ENCODE measurements around the gene DCP1A.
"Not testable (repeated sequence)": the region's sequence is repeated elsewhere in the genome, so short reads cannot be mapped to it uniquely, and the experiment has no call there.

DCP1A gene

DNA sequence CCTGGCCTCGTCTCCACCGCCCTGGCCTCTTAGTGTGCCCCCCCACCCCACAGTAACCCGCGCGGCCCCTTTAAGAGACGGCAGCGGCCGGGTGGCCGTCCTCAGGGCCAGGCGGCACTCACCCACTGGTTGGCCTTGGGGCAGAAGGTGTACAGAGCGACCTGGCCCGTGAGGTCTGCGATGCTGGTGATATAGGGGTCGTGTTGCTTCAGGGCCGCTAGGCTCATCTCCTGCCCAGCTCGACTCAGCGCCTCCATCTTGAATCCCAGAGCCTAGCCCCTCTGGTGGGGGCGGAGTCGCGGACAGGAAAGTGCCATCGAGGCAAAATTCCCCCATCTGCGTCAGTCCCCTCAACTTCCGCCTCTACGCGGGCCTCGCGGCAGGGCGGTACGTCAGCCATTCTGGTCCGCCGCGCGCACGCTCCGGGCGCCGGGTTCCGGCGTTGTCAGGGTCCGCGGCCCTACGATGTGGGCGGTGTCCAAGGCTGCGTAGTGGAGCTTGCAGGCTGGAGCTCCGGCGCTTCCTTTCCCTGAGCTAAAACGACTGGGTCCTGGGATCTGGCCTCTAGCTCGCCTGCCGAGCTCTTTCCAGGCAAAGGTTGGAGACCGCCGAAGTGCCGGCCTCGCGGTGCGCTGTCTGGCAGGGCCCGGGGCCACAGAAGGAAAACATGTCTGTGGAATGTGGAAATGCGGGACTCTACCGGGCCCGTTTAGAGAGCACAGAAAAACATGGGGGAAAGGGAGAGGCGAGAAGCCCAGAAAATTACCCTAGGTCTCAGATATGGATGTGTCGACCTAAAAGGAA, at the start of gene DCP1A:
DCP1A (minus strand) TSS at position 283 of the 804 bp plus-strand sequence; CDS start at position 257, 26 bp downstream.
- peak; percentile 98 for DNase-seq

DNA sequence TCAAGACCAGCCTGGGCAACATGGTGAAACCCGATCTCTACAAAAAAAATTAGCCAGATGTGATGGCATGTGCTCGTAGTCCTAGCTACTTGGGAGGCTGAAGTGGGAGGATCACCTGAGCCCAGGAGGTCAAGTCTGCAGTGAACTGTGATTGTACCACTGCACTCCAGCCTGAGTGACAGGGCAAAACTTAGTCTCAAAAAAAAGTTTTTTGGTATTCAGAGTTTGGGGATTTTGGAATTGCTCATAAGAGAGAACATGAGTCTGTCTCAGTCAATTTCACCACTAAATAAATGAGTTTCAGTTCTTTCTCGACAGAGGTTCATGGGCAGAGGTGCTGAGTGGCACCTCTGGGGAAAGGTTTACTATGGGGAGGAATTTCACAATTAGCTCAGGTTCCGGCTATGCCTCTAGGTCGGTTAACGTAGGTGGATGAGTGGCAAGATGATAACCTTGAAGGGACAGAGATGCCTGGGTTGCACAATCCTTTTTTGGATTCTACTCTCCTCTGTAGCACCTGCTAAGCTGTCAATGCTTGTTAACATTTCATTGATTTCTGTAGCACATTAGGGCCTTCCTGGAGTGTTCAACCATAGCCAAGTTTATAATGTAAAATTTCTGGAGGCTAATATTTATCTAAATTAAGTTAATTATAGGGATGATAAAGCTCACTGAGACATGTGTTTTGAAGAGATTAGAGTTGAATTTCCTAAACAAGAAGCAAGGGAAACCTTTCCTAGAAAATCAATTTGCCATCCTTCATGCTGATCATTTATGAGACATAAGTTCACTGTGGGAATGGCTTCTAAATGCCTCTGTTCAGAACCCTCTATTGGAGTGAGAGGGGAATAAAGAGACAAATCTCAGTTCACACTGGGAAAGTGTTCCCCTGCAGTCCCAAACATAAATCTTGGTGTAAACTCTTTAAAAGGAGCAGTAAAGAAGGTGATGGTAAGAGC, 37.4 kb upstream of the DCP1A start:
- no peak for DNase-seq

DNA sequence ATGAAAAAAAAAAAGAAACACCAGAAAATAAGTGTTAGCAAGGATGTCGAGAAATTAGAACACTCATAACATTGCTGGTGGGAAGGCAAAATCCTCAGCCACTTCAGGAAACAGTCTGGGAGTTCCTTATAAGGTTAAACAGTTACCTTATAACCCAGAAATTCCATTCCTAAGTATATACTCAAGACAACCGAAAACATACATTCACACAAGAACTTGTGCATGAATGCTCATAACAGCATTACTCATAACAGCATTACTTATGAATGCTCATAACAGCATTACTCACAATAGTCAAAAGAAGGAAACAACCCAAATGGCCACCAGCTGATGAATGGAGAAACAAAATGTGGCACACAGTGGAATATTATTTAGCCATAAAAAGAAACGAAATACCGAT, 34.8 kb upstream of the DCP1A start:
- no peak for DNase-seq

DNA sequence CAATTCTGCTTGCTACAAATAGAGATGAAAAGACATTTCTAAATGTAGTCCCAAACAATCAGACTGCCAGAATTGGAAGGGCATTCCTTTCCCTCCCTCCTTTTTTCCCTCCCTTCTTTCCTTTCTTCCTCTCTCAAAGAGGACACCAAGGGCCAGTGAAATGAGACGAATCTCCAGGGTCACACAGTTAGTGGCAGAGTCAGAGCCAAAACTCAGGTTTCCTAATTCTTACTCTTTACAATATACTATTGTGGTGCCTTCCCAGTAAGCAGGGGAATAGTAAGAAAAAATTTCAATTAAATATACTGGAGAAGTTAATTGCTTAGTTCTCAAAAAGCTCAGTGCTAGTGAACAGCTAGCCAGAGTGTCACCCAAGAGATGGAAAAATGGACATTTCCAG, 33.0 kb upstream of the DCP1A start:
- no peak for DNase-seq

DNA sequence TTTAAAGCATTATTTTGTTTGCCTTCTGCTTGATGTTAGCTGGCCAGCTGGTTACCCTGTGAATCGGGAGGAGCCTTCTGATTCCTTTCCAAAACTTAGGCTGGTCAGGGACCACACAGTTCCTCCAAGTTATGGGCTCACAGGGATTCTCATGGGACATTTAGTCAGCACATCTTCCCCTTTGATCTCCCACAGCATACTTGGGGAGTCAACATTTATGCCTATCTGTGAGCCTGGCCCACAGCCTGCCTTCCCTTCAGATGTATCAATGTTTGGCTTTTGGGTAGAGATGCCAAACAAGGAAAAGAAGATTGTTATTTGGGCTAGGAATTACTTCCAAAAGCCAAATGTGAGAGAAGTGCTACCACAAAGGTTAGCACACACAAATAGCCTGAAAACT, 32.6 kb upstream of the DCP1A start:
- no peak for DNase-seq

DNA sequence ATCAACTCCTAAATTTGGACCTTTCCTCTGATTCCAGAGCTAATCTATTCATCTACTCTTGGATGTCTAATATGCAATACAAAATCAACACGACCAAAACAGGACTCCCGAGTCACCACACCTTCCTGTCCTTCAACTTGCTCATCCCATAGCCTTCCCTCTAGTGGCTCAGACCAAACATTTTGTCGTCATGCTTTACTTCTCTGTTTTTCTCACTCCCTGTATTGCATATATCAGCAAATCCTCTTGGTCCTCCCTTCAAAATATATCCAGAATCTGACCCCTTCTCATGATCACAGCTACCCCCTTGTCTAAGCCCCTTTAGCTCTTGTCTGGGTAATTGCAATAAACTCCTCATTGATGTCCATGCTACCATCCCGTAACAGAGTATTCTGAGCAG, 30.5 kb upstream of the DCP1A start:
- DNase-seq, result peak; percentile 12

DNA sequence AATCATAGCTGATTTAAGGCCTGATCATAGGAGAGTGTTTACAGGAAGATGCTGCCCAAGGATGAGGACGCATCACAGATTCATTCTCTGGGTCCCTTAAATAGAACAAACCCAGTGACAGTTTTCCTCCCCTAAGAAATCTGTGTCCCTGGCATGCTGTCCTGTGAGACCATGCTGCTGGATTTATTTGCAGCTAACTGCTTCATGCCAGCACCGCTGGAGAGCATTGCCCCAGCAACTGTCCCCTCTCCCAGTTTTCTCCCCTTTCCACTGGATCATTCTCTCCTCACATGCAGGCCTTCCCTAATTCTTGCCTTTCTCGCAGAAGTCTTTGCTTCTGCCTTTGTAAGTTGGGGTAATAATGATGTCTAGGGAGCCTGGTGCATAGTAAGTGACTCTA, 29.3 kb upstream of the DCP1A start:
- DNase-seq, result no peak

DNA sequence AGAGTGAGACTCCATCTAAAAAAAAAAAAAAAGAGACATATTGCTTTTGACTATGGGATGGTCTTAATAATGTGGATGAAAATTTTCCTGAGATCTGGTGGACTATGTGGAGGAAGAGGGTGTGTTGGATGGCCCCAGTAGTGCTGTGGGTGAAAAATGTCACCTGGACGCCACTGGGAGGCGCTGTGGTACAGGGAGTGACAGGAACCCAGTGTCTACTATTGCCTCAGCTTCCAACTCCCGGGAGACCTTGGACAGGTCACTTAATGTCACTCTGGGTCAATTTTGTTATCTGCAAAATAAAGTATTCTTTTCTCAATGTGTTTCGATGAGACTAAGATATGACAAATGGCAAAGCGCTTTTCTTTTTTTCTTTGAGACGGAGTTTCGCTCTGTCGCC, 27.7 kb upstream of the DCP1A start:
- DNase-seq, result peak; percentile 85

DNA sequence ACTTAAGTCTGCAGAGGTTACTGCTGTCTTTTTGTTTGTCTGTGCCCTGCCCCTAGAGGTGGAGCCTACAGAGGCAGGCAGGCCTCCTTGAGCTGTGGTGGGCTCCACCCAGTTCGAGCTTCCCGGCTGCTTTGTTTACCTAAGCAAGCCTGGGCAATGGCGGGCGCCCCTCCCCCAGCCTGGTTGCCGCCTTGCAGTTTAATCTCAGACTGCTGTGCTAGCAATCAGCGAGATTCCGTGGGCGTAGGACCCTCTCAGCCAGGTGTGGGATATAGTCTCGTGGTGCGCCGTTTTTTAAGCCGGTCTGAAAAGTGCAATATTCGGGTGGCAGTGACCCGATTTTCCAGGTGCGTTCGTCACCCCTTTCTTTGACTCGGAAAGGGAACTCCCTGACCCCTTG, 23.4 kb upstream of the DCP1A start:
- DNase-seq, result not testable (repeated sequence)

DNA sequence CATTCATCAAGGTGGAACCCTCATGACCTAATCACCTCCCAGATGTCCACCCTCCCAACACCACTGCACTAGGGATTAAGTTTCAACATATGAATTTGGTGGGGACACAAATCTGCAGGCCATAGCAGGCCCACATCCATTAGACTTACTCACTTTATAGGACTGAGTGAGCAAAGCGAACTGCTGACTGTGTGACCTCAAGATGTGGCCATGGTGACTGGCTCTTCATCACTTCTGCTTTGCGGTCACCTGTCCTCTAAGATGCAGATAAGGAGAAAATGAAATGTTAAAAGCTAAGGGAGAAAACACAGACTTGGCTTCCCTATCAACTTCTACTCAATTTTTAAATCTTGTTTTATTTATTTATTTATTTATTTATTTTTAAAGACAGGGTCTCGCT, 14.5 kb upstream of the DCP1A start:
- DNase-seq, result peak; percentile 63

DNA sequence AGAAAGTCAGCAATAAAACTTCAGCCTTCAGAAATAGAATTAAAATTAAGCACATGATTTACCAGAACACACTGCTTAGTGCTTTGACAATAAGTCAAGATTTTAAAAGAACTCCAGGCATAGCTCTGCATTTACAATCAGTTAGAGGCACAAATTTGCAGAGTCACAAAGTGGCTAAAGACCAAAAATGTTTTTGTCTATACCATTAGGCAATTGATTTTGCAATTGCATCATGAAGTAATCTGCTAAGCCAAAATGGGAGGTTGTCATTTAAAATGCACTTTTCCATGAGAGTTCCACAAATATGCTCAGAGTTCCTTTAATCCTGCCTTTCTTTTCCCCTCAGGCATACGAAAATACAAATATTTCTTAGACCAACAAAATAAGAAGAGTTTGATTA, 10.1 kb upstream of the DCP1A start:
- peak; percentile 72 for DNase-seq

DNA sequence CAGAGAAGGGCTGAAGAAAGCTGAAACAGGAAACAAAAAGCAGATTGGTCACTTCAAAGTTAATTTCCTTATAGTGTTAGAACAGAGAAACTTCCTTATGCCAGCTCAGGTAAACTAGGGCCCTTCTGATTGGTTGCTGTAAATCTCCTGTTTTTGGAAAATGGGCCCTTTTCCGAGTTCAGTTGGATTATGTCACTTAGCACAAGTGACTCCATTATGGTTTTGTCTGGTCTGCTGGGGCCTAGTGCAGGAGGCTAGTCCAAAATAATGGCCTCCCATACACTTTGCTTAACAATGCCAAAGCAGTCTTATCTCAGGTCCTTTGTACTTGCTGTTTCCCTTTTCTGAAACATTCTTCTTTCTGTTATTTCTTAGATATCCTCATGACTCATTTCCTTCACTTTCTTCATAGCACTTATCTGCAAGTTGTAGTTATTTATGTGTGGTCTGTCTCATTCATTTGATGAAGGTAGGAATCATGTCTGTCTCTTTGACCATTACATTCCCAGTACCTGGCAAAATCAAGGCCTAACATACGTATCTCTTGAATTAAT, 7.7 kb upstream of the DCP1A start:
- DNase-seq, result peak; percentile 85

DNA sequence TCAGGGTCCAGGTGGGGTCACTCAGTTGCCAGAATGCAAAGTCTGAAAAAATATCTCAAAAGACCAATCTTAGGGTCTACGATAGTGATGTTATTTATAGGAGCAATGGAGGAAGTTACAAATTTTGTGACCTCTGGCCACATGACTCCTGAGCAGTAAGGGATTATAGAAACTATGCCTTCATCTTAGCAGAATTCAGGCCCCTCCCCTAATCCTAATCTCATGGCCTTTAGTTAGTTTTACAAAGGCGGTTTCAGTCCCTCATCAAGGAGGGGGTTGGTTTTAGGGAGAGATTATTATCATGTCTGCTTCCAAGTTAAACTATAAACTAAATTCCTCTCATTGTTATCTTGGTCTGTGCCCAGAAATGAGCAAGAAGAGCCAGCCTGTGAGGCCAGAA, 5.9 kb upstream of the DCP1A start:
- DNase-seq, result peak; percentile 52

DNA sequence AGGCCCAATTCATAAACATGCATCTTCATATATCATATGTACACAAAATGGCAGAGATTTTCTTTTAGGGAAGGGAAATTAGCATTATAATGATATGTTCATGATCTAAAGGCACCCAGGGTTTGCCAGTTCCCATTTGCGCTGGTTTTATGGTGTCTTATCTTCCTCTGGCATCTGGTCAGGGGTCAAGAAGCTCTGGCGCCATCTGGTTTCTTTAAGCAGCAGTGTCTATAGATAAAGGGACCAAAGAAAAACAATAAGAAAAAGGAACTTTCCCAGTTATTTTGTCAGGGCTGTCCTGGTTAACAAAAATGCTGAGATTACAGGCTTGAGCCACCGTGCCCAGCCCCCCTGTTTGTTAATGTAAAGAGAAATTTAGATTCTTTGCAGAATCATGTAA, 3.3 kb upstream of the DCP1A start:
- peak; percentile 99 for DNase-seq

DNA sequence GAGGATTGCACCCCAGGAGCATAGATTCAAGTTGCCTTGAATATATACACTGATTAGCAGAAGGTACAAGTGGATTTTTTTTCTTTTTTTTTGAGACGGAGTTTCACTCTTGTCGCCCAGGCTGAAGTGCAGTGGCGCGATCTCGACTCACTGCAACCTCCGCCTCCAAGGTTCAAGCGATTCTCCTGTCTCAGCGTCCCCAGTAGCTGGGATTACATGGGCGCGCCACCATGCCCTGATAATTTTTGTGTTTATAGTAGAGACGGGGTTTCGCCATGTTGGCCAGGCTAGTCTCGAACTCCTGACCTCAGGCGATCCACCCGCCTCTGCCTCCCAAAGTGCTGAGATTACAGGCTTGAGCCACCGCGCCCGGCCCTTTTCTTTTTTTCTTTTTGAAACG, 775 bp upstream of the DCP1A start:
- DNase-seq, result not testable (repeated sequence)

DNA sequence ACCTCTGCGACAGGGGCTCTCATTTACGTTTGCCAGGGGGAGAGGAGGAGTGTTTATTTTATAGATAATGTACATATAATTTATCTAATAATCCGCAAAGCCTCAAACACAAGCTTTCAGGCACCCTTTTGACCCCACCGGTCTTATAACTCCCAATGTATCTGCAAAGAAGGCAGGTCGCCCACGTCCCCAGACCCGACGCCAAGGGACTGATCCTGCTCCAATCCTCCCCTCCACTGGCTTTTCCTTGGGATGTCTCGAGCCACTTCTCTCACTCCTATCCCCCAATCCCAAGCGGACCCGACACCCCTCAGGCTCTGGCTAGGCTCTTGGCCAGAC, 452 bp downstream of the DCP1A start:
- DNase-seq, result no peak

DNA sequence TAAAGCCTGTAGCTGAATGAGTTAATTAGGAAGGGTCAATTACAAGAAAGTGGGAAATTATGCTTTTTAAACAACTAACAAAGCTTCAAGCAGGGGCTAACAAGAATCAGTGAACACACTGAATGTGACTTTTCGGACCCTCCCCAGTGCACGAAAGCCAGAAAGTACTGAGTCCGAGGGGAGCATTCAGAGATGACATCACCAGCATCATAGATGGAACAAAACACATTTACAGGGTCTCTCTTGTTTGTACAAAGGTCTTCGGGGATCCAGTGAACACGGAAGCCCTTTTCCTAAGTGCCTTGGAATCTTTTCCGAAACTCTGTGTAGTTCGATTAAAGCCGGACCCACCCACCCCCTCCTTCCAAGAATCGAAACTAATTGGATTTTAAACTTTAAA, 829 bp downstream of the DCP1A start:
- peak; percentile 23 for DNase-seq

DNA sequence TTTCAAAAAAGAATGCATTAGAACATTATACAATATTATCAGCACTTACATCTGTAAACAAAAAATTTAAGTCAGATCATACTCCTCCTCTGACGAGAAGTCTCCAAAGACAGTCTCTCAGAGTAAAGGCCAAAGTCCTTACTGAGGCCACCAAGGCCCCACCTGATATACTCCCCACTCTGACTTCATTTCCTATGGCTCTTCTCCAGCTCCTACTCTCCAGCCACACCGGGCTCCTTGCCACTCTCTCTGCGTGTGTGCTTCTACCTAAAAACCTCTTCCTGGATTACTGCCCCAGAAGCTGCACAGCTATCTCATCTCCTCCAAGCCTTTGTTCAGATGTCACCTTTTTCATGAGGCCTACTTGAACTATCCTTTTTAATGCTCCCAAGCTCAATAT, 5.0 kb downstream of the DCP1A start:
- DNase-seq, result no peak

DNA sequence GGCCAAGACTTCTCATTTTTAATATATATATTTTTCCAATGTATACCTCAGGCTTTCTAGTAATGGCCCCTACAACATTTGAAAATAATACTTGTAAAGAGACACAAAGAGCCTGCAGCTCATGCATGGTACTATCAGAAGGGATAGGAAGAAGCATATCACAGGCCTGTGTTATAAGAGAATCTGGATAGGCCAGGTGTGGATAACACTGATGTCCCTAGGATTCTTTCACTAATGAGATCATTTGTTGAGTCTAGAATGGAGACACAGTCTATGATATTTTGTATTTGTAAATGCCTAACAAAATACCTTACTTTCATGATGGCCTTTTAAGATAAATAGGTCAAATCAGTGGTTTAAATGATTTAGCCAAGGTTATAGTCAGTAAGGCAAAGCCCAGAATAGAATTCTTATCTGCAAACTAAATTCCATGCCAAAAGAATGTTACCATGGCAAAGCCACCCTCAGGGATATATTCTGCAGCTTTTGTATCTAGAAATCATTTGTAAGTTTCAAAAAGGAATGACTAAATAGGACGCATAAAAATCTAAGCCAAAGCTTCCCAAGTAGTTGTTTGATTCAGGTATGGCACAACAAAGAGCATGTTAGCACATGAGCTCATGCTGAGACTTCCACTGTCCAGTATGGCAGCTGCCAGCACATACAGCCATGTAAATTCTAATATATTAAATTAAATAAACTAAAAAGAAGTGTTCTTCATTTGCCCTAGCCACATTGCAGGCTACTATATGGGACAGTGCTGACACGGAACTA, 10.0 kb downstream of the DCP1A start:
- no peak for DNase-seq

DNA sequence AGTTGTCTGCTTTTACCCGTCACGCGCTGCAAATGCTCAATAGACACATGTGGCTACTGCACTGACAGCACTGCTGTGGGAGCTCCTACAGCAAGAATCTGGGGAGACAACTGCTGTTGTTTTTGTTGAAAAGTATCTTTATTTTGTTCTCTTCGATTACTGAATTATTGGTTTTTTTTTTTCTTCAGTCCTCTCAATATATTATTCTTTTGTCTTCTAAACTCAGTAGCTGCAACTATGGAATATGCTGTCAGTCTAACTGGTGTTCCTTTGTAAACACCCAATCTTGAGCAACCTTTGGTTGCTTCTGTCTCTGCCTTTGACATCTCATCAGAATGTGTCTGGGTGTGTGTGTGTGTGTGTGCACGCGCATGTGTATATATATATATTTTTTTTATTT, 12.6 kb downstream of the DCP1A start:
- DNase-seq, result no peak

DNA sequence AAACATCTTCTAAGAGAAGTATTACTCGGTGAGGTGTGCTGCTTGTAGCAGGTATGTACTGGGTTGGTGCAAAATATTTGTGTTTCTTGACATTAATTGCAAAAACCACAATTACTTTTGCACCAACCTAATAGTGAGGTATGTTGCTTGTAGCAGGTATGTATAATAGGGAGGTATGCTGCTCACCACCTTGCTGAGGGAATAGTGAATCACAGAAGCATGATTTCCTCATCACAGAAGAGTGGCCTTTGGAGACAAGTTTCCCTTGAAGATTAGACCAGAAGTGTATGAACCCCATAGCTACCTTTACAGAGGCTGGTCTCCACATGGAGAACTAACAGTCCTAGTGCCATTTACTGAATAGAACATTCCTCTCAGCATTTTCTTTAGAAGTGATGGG, 15.5 kb downstream of the DCP1A start:
- no peak for DNase-seq

DNA sequence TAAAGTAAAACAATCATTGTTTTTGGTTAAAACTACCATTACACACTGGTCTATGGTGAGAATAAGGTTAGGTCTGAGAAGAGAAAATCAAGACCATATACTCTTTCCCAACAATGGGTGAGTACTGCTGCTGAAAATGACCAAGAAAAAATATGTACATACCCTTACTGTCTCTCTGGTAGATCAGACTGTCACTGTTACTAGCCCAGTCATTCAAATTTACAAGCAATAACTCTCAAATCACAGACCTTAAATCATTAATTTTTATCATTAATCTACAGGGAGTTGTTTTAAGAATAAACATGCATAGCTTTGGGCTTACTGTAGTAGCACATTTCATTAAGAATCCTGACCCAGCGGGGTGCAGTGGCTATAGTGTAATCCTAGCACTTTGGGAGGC, 17.4 kb downstream of the DCP1A start:
- DNase-seq, result no peak

DNA sequence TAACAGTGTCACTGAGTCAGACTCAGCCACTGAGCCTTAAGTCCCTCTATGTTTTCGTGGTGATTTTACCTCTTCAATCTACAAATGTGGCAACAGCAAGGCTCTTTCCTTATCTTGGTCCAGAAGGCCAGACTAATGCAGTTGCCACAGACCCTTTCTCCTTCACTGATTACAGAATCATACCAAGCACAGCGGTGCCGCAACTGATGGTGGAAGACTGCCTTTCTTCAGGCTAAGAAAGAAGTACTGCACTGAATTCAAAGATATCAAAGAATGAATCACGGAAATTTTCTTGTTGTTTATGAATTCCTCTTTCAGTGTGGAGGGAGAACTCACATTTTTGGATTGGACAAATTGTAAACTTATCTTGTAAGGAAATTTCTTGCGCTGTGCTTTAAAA, 18.6 kb downstream of the DCP1A start:
- DNase-seq, result peak; percentile 89

All from hematopoietic multipotent progenitor cell treated with erythropoietin and hydrocortisone succinate and interleukin-3 and kit ligand, for 4 days (in vitro differentiated cells).